ENCODE measurements around the gene NT5C1B. TPM values are rescaled to one million over a fixed set of nuclear protein-coding genes. Genes with fewer than 3 reads are reported as not detected.

Gene NT5C1B
- total and polyA plus RNA-seq, 2 experiments from 2014 or later, result not detected

DNA sequence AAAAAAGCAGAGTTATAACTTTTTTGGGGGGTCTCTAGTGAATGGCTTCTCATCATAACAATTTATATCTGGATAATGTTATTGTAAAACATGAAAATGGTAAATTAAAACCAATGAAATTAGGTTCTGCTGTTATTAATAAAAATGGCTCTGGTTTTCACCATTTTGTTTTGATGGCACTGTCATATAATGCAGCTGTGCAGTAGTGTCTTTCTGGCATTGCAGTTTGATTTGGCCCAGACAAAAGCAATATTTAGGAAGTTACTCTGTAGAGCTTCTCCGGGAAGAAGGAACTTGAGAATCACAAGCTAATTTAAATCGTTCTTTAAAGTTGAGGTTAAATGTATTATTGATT lies 15.1 kb upstream of the NT5C1B start (continued):
- TF ChIP-seq, protein P1, sequence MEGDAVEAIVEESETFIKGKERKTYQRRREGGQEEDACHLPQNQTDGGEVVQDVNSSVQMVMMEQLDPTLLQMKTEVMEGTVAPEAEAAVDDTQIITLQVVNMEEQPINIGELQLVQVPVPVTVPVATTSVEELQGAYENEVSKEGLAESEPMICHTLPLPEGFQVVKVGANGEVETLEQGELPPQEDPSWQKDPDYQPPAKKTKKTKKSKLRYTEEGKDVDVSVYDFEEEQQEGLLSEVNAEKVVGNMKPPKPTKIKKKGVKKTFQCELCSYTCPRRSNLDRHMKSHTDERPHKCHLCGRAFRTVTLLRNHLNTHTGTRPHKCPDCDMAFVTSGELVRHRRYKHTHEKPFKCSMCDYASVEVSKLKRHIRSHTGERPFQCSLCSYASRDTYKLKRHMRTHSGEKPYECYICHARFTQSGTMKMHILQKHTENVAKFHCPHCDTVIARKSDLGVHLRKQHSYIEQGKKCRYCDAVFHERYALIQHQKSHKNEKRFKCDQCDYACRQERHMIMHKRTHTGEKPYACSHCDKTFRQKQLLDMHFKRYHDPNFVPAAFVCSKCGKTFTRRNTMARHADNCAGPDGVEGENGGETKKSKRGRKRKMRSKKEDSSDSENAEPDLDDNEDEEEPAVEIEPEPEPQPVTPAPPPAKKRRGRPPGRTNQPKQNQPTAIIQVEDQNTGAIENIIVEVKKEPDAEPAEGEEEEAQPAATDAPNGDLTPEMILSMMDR (conservative IDR thresholded peaks at IDR 0.05; ENCODE audit: low read depth in 2 of 2), result no peak
- no peak for TF ChIP-seq JUNB (IDR thresholded peaks at IDR 0.05; ENCODE audit: unreplicated experiment)
- no peak for TF ChIP-seq CREB1 (CRISPR knock-in tag; IDR thresholded peaks at IDR 0.05; ENCODE audit: low read depth)
- TF ChIP-seq STAT1 (IDR thresholded peaks at IDR 0.05; ENCODE audit: unreplicated experiment), result no peak
- no peak for TF ChIP-seq ZNF114 (CRISPR knock-in tag; IDR thresholded peaks at IDR 0.05)
- TF ChIP-seq, protein P2, sequence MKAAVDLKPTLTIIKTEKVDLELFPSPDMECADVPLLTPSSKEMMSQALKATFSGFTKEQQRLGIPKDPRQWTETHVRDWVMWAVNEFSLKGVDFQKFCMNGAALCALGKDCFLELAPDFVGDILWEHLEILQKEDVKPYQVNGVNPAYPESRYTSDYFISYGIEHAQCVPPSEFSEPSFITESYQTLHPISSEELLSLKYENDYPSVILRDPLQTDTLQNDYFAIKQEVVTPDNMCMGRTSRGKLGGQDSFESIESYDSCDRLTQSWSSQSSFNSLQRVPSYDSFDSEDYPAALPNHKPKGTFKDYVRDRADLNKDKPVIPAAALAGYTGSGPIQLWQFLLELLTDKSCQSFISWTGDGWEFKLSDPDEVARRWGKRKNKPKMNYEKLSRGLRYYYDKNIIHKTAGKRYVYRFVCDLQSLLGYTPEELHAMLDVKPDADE (IDR thresholded peaks at IDR 0.05), result no peak

DNA sequence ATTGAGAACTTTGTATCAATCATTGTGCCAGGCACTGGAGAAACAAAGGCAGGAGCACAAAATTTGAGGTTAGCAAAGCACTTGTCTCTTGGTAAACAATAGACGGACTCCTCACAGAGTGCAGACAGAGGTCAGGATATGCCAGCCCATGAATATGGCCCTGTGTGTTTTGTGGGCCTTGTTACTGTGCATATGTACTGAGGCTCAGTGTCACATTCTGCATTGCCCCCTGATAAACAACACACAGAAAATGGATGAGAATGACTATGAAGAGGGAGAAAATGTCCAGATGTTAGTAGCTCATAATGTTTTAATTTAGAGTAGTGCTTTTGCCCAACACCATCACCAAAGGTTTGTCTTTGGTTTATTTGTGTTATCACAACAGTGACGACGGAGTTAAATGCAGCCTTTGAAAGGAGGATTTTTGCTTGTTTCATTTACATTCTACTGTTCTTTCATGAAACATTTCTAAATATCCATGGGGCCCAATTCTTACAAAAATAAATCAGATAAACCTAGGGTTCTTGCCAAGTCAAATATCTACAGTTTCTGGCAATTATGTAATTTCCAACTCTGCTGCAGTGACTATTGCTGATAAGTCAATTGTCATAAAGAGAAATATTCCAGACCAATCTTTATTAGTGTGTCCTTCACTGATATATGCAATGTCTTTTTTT lies 14.6 kb upstream of the NT5C1B start:
- no peak overlapping the region for H3K4me3 ChIP-seq
- no peak overlapping the region for H3K27ac ChIP-seq (ENCODE audit: low read depth)
- Mint-ChIP-seq H3K9me3 (no peaks in the 10 kb centered on the region), H3K4me3 (no peak overlapping the region), H3K4me1 (peaks cover 5% of the 10 kb centered on the region; the same call in 1 of the 3 replicates), H3K27ac (no peak overlapping the region), H3K27me3 (ENCODE audit: insufficient read depth, low read depth, poor library complexity) (no peaks in the 10 kb centered on the region), H3K36me3 (ENCODE audit: low read depth) (no peaks in the 10 kb centered on the region)
- DNase-seq (ENCODE audit: low spot score) (no peak), ATAC-seq (no peak)
- no peak for TF ChIP-seq CREB1 (CRISPR knock-in tag; IDR thresholded peaks at IDR 0.05; ENCODE audit: low read depth)
- TF ChIP-seq POLR2AphosphoS5 (IDR thresholded peaks at IDR 0.05; ENCODE audit: low read depth), result no peak
- TF ChIP-seq, protein P2 (IDR thresholded peaks at IDR 0.05), result no peak
- no peak for TF ChIP-seq ZNF331 (CRISPR knock-in tag; IDR thresholded peaks at IDR 0.05; ENCODE audit: low read depth)
- no peaks in the 10 kb centered on the region for H3K9me2 ChIP-seq (ENCODE audit: insufficient read depth)
- no peaks in the 10 kb centered on the region for H3K36me3 ChIP-seq (ENCODE audit: insufficient read depth)
- H3F3A ChIP-seq (replicated peaks; ENCODE audit: low read depth), result no peaks in the 10 kb centered on the region
- no peaks in the 10 kb centered on the region; the same call in 1 of the 2 replicates for H3K4me1 ChIP-seq (ENCODE audit: insufficient read depth)
- no peaks in the 10 kb centered on the region for H3K79me2 ChIP-seq (replicated peaks; ENCODE audit: insufficient read depth)
- no peaks in the 10 kb centered on the region; the same call in 1 of the 2 replicates for H4K20me1 ChIP-seq (replicated peaks; ENCODE audit: insufficient read depth)
- no peak overlapping the region for H2AFZ ChIP-seq
- H3K27me3 ChIP-seq (ENCODE audit: insufficient read depth), result no peaks in the 10 kb centered on the region
- H3K4me2 ChIP-seq, result no peak overlapping the region

DNA sequence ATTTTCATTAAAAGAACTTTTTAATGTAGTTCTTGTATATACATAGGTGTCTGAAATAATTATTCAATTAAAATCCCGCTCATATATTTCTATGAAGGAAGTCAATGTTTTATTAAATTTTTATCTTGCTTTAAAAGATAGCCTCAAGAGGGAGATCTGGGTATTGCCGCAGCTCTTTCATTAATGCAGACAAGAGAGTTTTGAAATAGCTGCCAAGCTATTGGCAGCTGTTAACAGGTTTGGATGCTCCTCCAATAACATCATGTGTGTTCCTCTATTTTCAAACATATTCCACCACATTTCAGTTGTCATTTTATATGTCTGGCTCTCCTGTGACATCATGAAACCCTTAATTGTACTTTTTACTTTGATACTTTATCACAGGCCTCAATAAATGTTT lies 12.9 kb upstream of the NT5C1B start:
- no peaks in the 10 kb centered on the region; the same call in 1 of the 2 replicates for H3K4me1 ChIP-seq (ENCODE audit: insufficient read depth)
- no peaks in the 10 kb centered on the region for H3K9me2 ChIP-seq (ENCODE audit: insufficient read depth)
- Mint-ChIP-seq H3K27me3 (ENCODE audit: insufficient read depth, low read depth, poor library complexity) (no peaks in the 10 kb centered on the region), H3K27ac (no peak overlapping the region), H3K9me3 (no peaks in the 10 kb centered on the region), H3K4me3 (no peak overlapping the region), H3K36me3 (ENCODE audit: low read depth) (no peaks in the 10 kb centered on the region), H3K4me1 (peaks cover 1% of the 10 kb centered on the region; the same call in 1 of the 3 replicates)
- H3K27ac ChIP-seq (ENCODE audit: low read depth), result no peak overlapping the region
- no peaks in the 10 kb centered on the region for H3K36me3 ChIP-seq (ENCODE audit: insufficient read depth)
- no peak overlapping the region for H2AFZ ChIP-seq
- H3F3A ChIP-seq (replicated peaks; ENCODE audit: low read depth), result no peaks in the 10 kb centered on the region
- DNase-seq (ENCODE audit: low spot score) (no peak), ATAC-seq (no peak)
- no peaks in the 10 kb centered on the region for H3K79me2 ChIP-seq (replicated peaks; ENCODE audit: insufficient read depth)
- H3K4me2 ChIP-seq, result no peak overlapping the region
- no peaks in the 10 kb centered on the region for H3K27me3 ChIP-seq (ENCODE audit: insufficient read depth)
- no peaks in the 10 kb centered on the region; the same call in 1 of the 2 replicates for H4K20me1 ChIP-seq (replicated peaks; ENCODE audit: insufficient read depth)
- H3K4me3 ChIP-seq, result no peak overlapping the region
- no peak for TF ChIP-seq ZNF331 (CRISPR knock-in tag; IDR thresholded peaks at IDR 0.05; ENCODE audit: low read depth)
- TF ChIP-seq, protein P3, sequence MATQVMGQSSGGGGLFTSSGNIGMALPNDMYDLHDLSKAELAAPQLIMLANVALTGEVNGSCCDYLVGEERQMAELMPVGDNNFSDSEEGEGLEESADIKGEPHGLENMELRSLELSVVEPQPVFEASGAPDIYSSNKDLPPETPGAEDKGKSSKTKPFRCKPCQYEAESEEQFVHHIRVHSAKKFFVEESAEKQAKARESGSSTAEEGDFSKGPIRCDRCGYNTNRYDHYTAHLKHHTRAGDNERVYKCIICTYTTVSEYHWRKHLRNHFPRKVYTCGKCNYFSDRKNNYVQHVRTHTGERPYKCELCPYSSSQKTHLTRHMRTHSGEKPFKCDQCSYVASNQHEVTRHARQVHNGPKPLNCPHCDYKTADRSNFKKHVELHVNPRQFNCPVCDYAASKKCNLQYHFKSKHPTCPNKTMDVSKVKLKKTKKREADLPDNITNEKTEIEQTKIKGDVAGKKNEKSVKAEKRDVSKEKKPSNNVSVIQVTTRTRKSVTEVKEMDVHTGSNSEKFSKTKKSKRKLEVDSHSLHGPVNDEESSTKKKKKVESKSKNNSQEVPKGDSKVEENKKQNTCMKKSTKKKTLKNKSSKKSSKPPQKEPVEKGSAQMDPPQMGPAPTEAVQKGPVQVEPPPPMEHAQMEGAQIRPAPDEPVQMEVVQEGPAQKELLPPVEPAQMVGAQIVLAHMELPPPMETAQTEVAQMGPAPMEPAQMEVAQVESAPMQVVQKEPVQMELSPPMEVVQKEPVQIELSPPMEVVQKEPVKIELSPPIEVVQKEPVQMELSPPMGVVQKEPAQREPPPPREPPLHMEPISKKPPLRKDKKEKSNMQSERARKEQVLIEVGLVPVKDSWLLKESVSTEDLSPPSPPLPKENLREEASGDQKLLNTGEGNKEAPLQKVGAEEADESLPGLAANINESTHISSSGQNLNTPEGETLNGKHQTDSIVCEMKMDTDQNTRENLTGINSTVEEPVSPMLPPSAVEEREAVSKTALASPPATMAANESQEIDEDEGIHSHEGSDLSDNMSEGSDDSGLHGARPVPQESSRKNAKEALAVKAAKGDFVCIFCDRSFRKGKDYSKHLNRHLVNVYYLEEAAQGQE (IDR thresholded peaks at IDR 0.05; ENCODE audit: unreplicated experiment), result no peak
